Activated CD4-positive, alpha-beta T cell treated with anti-CD3 and anti-CD28 coated beads, Interleukin-2, Interleukin-6, amounts not matched to agents 100 ng/mL and 50 ng/mL, durations not matched to agents 16 hours and 8 hours (primary cell): ENCODE data around the gene PHEX.
A peak's percentile ranks its signal among the peaks of the same experiment; 100 is the strongest.

Experiments
- DNase-seq: peaks from one replicate; pipeline ENCODE4 v3.0.0-alpha.2; 2020

PHEX gene

DNA sequence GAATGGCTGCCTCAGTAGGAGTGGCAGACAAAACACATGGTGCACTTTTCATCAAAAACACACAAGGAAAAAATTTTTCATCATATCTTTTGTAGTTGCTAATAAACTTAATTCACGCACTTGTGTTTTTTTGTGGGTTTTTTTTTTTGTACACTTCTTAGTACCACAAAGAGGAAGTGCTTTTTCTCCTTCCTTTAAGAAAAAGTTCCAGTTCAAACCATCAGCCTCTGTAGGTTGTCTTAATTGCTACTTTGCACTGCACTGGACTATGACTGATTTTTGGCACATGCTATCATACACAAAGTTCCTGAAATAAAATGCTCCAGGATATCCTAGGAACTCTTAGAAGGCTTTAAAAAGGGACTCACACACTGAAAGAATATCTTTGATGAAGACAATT lies at the start of gene PHEX:
PHEX (plus strand) TSS at position 242 of the 400 bp plus-strand sequence. CDS start 681 bp downstream, outside the sequence.
- DNase-seq: no peak

DNA sequence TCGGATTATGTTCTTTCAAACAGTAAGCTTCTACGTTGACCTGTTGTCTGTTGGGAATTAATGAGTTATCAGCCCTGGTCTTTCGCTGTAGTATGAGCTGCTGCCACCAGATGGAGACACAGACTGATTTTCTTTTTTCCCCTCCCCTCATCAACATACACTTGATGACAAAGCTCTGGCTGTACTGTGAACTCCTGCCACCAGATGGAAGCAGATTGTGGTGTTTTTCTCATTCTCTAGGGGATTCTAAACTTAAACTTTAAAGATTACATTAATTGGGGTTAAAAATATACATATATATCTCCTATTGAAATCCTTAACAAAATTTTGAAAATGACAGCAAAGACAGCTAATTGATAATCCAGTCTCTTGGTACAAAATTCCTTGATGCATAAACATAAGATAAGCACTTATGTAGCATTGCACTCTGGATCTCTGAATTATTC lies 46.8 kb upstream of the PHEX start:
- peak; percentile 81 for DNase-seq

- DNase-seq: no peak
These were observed 45.5 kb upstream of the PHEX start for GRCh38 chrX:21986596-21986995.

DNA sequence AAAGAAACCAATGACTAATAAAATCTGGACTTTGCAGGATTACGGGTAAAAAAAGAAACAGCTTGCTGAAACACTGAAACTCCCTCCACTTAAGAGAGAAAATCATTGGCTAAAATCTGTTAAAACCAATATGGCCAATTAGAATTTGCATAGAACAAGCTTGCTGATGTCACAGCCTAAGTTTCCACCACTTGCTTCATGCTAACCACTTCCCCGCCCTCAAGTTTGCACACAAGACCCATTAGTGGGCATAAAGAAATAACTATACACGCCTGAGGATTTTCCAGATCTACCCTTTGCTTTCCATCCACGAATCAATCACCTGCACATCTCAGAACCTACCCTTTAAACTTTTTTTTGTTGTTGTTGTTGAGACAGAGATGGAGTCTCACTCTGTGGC lies 42.7 kb upstream of the PHEX start:
- peak; percentile 40 for DNase-seq

DNA sequence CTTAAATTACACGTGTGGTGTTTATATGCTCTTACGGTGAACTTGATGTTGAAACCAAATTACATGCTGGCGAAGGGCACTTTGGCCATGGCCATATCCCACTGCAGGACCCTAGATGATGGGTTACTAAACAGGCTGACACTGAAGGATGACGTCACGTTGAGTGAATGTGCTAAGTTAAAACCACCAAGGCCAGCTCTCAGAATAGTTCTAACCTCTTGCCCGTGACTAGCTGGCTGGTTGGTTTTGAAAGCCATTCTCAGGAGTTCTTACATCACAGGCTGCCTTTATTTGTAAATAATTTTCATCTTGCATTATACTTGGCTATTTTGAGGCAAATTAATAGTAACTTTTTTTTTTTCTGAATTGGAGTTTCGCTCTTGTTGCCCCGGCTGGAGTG lies 41.3 kb upstream of the PHEX start:
- no peak for DNase-seq

DNA sequence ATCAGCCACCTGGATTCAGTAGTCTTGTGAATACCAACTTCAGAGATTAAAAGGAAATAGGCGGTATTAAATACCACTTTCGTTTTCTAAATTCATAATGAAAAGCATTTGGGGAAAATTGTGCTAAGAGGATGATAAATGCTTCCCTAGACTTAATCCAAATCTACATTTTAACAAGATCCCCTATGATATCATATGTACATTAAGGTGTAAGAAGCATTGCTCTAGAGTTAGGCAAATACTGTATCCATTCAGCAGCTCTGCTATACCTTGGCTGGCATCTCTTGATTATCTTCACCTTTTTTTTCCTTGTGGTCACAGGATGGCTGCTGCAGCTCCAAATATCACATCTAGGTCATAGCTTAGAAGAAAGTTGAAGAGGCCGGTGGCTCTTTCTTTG lies 40.6 kb upstream of the PHEX start:
- no peak for DNase-seq

DNA sequence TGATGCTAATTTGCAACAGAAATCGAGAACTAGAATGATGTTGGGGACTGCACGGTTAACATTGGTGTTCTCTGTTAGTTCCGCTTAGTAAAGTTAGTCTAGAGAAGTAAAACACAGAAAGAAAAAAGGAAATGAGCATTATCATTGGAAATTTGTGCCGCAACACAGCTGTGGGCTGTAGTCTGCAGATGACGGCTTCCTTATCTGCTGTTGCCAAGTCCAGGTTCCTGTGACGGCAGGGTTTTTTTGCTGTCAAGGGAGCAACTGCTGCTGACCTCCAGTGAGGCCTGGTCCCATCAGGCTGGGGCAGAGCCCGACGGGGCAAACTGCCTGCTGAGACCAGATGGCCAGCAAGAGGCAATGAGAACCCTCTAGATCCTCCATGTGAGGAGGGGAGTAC lies 38.9 kb upstream of the PHEX start:
- no peak for DNase-seq

DNA sequence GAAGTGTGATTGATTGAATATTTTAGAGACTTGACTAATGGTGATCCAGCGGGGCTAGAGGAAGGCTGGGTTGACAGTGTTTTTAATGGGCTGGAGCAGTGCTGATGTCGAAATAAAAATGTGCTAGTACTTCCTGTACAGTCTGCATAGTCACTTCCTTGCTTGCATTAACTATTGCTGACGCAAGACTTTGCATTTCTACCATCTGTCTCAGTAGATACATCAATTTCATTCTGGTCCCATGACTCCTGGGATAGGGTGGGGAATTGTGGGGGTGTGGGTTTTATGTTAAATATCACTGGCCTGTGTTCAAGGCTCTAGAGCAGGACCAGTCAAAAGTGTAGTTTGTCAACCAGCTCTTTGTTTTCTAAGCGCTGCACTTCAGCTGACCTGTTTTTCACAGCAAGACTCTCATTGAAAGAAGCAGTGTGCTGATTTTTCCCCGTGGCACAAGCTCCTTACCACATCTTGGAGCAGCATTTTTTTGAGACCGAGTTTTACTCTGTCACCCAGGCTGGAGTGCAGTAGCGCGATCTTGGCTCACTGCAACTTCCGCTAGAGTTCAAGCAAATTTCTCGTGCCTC lies 35.2 kb upstream of the PHEX start:
- no peak for DNase-seq

DNA sequence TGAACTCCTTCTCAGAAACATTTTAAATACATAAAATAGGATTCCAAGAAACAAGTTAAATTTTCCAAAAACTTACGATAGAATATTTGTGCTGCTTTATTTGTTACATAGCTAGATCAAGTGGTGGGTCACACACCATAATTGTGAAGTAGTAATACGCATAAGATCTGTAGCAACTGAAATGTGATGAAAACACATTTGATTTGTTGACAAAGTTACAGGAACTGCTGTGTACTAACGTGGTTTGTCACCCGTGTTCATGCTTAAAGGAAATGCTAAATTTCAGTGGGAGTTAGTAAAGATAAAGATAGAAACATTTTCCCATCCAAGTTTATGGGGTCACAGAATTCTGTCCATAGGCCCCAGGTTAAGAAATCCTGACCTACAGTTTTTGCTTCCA lies 34.1 kb upstream of the PHEX start:
- no peak for DNase-seq

- no peak for DNase-seq
These were observed 27.3 kb upstream of the PHEX start for GRCh38 chrX:22004866-22005265.

GRCh38 chrX:22012051-22012450 lies 20.1 kb upstream of the PHEX start:
- no peak for DNase-seq

GRCh38 chrX:22012931-22013330 lies 19.2 kb upstream of the PHEX start:
- no peak for DNase-seq

DNA sequence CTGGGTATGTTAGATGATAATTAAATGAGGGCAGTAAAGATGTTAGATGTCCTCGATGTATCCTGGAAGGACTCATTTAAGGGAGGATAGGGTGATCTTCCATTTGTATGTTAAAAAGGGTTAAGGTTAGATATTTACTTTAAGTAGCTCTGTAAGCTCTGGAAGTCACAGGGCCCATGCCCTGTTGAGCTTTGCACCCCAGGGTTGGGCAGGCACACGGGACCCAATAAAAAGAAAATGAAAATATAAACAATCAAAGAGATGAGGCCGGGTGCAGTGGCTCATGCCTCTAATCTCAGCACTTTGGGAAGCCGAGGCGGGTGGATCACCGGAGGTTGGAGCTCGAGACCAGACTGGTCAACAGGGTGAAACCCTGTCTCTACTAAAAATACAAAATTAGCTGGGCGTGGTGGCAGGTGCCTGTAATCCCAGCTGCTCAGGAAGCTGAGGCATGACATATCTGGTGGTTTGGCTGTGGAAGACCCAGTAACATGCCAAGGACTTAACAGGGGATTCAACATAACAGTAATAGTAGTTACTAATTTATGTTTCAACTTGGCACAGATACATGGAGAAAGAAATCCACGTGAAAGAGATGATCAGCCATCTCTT lies 16.9 kb upstream of the PHEX start:
- DNase-seq: no peak

DNA sequence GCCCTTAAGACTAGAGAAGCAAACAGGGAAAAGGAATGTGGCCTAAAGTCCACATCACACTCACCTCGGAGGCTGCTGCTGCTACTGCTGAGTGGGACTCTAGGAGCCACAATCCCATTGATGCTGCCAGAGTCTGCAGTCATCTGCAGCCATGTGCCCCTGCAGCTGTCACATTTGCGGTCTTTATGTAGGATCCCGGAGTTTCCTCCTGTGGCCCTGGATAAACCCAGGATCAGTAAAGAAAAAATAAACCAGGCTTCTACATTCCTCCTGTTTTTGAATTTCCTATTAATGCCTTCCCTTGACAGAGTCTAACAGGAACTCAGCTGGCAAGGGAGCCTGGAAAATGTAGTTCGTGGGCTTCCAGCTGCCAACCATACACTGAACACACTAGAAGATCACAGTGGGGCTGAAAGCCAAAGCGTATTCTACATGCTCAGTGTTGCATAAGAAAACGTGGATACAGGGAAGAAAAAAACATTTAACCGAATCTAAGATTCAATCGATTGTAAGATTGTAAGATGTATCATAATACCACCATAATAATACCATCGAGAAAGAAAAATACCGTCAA lies 10.3 kb upstream of the PHEX start:
- DNase-seq: no peak

DNA sequence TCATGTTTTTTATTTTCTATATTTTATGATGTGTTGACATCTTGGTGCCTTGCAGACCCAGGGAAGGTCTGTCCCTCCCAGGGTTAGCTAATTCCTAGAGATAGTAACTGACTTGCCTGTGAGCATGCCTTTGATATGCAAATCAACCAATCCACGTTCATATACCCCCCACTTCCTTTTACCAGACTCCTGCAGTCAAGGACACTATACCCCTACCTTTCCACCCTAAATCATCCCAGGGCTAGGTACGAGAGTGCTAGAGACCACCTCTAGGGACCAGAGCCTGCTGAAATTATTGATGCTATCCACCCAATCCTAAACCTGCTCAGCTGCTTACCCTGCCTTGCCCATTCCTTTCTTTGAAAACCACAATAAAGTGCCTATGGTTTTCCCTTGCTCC lies 7.5 kb upstream of the PHEX start:
- no peak for DNase-seq

DNA sequence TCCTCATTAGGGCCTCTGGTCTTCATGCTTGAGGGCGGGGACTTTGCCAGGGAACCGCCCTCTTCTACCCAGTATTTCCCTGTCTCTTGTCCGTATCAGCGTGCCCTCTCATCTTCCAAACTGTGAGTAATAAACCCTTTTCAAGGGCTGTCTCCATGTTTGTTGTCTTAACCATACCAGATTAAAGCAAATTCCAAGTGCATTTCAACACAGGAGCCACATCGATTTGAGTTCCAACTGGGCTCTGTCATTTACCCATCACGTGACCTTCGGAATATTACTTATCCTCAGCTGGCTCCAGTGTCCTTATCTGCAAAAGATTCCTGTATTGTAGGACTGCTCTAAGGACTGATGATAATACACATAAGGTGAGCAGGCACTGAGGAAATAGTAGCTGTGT lies 6.4 kb upstream of the PHEX start:
- no peak for DNase-seq

GRCh38 chrX:22026731-22027130 lies 5.4 kb upstream of the PHEX start:
- no peak for DNase-seq

GRCh38 chrX:22032506-22032905 lies 381 bp downstream of the PHEX start:
- no peak for DNase-seq

DNA sequence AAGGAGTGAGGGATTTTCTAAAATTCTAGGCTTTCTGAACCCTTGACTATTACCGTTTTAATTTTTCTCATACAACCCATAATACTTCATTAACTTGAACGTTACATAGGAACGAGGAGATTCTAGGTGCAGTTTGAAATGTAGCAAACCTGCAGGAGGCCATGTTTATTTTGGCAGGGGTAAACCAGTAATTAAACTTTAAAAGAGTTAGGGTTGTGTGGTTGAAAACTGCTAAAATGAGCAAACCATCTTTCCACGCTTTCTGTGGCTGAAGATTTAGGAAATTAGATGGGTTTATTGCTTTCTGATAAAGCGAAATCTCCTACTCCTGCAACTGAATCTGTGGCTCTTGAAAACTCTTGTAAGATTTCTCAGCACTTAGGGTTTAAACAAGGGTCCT lies 1.7 kb downstream of the PHEX start:
- DNase-seq: no peak

DNA sequence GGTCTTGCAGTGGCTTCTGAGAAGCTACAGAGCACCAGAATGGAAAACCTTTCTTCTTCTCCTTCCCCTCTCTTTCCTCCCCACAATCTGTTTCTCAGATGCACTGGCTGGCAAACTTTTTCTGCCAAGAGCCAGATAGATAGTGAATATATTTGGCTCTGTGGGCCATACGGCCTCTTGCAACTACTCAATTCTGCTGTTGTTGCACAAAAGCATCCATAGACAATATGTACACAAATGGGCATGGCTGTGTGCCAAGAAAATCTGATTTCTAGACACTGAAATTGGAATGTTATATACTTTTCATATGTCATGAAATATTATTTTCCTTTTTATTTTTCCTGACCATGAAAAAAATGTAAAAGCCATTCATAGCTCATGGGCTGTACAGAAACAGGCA lies 3.1 kb downstream of the PHEX start:
- no peak for DNase-seq

DNA sequence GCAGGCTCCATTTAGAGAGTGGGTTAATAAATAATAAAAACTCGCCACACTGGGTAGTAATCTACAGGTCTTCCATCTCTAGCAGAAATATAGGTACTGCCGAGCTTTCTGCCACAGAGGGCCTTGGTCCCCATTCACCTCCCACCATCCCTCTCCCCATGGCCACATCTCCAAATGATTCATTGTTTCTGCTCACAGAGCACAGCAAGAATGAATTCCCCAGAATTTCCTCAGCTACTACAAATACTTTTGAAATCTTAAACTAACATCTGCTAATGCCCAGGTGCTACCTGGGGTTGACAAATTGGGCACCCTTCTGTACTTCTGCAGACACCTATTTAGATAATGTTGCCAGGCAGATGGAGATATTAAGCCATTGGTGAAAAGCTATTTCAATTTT lies 5.1 kb downstream of the PHEX start:
- DNase-seq: no peak

GRCh38 chrX:22037911-22038537 lies 5.9 kb downstream of the PHEX start:
- no peak for DNase-seq

DNA sequence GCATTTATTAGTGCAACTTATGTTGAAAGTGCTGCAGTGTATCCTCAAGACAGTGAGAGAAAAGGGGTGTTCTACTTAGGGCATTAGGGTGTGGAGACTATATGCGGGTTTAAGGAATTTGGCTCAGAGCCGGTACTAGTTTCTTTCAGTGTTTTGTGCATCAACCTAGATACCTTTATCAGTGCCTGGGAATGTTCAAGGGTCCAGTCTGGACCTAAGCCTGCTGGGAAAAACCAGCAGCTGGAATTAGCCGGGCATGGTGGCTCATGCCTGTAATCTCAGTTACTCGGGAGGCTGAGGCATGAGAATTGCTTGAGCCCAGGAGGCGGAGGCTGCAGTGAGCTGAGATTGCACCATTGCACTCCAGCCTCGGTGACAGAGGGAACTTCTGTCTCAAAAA lies 7.4 kb downstream of the PHEX start:
- no peak for DNase-seq

DNA sequence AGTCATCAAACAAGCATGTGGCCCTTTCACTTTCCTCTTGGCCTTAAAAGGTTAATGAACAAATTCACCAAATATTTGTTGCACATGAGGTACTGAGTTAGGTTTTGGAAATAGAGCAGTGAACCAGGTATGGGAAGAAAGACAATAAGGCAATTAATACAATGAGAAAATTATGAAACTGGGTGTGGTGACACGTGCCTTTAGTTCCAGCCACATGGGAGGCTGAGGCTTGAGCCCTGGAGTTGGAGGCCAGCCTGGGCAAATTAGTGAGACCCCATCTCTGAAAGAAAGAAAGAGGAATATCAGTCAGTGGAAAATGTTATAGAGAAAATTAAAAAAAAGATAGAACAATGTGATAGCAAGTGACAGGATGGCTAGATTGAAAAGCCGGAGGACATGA lies 8.1 kb downstream of the PHEX start:
- no peak for DNase-seq
